Osteoblast (primary cell): Measurements from ENCODE around the gene MYLK. TPM values are rescaled to one million over a fixed set of nuclear protein-coding genes. Genes with fewer than 3 reads are reported as not detected.

Experiments used
- DNase-seq: peaks from one replicate; pipeline ENCODE4 v3.0.0; 2011; ENCODE audit warnings: low spot score, mixed read lengths; ENCODE audit not compliant: insufficient read length; ENCODE audit errors: missing footprints
- H2AFZ ChIP-seq: 2 replicates; pipeline ENCODE4 v1.6.0; 2011; ENCODE audit warnings: mild to moderate bottlenecking, low read length
- H3K27ac ChIP-seq: 2 replicates; pipeline ENCODE4 v1.5.1; 2011; ENCODE audit warnings: mild to moderate bottlenecking, low read depth, low read length, moderate library complexity
- H3K27me3 ChIP-seq: 2 replicates; pipeline ENCODE4 v1.6.0; 2012; ENCODE audit warnings: mild to moderate bottlenecking, control low read depth, inconsistent platforms, low read length, moderate library complexity; ENCODE audit not compliant: insufficient read depth
- H3K36me3 ChIP-seq: 2 replicates; pipeline ENCODE4 v1.5.1; 2011; ENCODE audit warnings: mild to moderate bottlenecking, low read length, control low read depth, moderate library complexity; ENCODE audit not compliant: insufficient read depth
- H3K4me1 ChIP-seq: 2 replicates; pipeline ENCODE4 v1.5.1; 2011; ENCODE audit warnings: mild to moderate bottlenecking, low read length, control low read depth, moderate library complexity; ENCODE audit not compliant: insufficient read depth
- H3K4me2 ChIP-seq: 2 replicates; pipeline ENCODE4 v1.6.0; 2011; ENCODE audit warnings: mild to moderate bottlenecking, low read length; ENCODE audit not compliant: insufficient read depth
- H3K4me3 ChIP-seq: fragments of 200-600 bp; sonication (generic); 3 replicates; pipeline ENCODE4 v1.5.1; 2012; ENCODE audit warnings: mild to moderate bottlenecking, low read length, inconsistent platforms; ENCODE audit not compliant: insufficient read depth
- H3K79me2 ChIP-seq: 2 replicates; pipeline ENCODE4 v1.6.0; 2012; ENCODE audit warnings: mild to moderate bottlenecking, low read length, control low read depth, inconsistent platforms; ENCODE audit not compliant: insufficient read depth
- H3K9me3 ChIP-seq: 2 replicates; pipeline ENCODE4 v1.5.1; 2011; ENCODE audit warnings: low read depth, low read length, control low read depth
- H4K20me1 ChIP-seq: 2 replicates; pipeline ENCODE4 v1.6.0; 2012; ENCODE audit warnings: mild to moderate bottlenecking, low read length, control low read depth; ENCODE audit not compliant: insufficient read depth
- total RNA-seq: library from RNA; depleted of rRNA; stranded (reverse); fragments of >200 nt; gene quantifications from 2 replicates; pipeline ENCODE4 v1.2.3, GENCODE V29; 2012
- TF ChIP-seq, protein P1 (sequence below): IDR thresholded peaks from 2 replicates; pipeline ENCODE4 v1.5.1; 2011; ENCODE audit warnings: mild to moderate bottlenecking, low read depth, low read length, moderate library complexity; ENCODE audit errors: extremely low read depth

Gene MYLK
- total RNA-seq, 1 donor, result 268 TPM

DNA sequence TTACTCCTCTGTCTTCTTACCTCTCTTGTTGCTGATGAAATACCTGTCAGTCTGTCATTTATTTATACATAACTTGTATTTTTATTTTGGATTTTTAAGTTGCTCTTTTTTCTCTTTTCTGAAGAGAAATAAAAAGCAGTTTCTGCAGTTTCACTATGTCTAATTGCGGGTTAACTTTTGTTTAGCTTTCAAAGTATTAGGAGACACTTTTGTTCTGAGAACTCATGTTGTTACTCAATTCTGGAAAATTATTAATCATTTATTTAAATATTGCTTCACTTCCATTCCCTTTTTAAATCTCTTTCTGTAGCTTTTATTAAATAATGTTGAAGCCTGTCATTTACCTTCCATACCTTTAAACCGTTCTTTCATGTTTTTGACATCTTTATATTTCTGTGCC lies 29.2 kb downstream of the MYLK start:
- Histone ChIP-seq H3K4me3 (no peak overlapping the region), H3K27me3 (no peaks in the 10 kb centered on the region), H2AFZ (no peak overlapping the region), H3K9me3 (no peaks in the 10 kb centered on the region), H3K27ac (no peak overlapping the region), H3K79me2 (peaks cover 59% of the 10 kb centered on the region), H3K36me3 (peaks cover 11% of the 10 kb centered on the region), H4K20me1 (peaks cover 2% of the 10 kb centered on the region), H3K4me2 (no peak overlapping the region), H3K4me1 (peaks cover 27% of the 10 kb centered on the region)
- no peak for DNase-seq
- TF ChIP-seq, protein P1, sequence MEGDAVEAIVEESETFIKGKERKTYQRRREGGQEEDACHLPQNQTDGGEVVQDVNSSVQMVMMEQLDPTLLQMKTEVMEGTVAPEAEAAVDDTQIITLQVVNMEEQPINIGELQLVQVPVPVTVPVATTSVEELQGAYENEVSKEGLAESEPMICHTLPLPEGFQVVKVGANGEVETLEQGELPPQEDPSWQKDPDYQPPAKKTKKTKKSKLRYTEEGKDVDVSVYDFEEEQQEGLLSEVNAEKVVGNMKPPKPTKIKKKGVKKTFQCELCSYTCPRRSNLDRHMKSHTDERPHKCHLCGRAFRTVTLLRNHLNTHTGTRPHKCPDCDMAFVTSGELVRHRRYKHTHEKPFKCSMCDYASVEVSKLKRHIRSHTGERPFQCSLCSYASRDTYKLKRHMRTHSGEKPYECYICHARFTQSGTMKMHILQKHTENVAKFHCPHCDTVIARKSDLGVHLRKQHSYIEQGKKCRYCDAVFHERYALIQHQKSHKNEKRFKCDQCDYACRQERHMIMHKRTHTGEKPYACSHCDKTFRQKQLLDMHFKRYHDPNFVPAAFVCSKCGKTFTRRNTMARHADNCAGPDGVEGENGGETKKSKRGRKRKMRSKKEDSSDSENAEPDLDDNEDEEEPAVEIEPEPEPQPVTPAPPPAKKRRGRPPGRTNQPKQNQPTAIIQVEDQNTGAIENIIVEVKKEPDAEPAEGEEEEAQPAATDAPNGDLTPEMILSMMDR, result no peak

DNA sequence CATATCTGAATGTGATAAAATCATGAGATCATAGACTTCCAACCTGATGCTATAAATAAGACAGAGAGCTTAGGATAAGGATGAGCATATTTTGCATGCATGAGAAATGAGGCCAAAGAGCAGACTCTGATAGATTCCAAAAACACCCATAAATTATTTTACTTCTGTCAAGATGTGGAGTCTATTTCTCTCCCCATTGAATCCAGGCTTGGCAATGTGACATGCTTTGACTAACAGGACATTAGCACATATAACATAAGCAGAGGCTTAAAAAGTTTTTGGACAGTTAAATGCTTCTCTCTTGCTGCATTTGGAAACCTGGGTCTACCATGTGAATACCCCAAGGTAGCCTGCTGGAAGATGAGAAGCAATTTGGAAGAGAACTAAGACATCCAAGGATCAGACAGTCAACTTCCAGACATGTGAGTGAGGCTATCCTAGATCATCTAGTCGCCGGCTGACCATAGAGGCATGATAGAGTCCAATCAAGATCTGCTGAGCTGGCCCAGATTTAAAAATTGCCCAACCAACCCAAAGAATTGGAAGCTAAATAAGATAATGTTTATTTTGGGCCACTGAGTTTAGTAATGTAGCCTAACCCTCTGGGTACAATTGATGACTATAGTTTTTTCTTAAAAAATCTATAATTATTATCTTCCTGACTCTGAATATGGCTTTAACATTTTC lies 30.3 kb downstream of the MYLK start:
- DNase-seq, result no peak
- no peak overlapping the region for H3K4me3 ChIP-seq
- H3K4me2 ChIP-seq, result no peak overlapping the region
- H2AFZ ChIP-seq, result no peak overlapping the region
- H3K4me1 ChIP-seq, result peaks cover 19% of the 10 kb centered on the region
- H3K27me3 ChIP-seq, result no peaks in the 10 kb centered on the region
- H3K36me3 ChIP-seq, result peaks cover 11% of the 10 kb centered on the region
- TF ChIP-seq, protein P1, result no peak
- peaks cover 2% of the 10 kb centered on the region for H4K20me1 ChIP-seq
- H3K9me3 ChIP-seq, result no peaks in the 10 kb centered on the region
- peaks cover 49% of the 10 kb centered on the region for H3K79me2 ChIP-seq
- no peak overlapping the region for H3K27ac ChIP-seq

DNA sequence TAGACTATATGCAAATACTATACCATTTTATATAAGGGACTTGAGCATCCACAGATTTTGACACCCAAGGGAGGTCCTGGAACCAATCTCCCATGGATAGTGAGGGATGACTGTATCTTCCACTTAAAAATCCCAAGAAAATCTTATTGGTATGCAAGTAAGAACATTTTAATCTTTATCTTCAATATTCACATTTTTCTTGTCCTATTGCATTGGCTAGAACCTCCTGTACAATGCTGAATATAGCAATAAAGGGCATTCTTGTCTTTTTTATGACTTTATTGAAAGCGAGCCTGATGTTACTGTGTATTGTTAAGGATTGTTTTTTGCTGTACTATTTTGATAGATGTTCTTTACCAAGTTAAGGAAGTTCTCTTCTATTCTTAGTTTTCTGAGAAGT lies 36.9 kb downstream of the MYLK start:
- H3K27me3 ChIP-seq, result no peaks in the 10 kb centered on the region
- no peak overlapping the region for H3K4me3 ChIP-seq
- DNase-seq, result no peak
- H3K27ac ChIP-seq, result no peak overlapping the region
- no peaks in the 10 kb centered on the region for H4K20me1 ChIP-seq
- H3K4me2 ChIP-seq, result no peak overlapping the region
- peaks cover 8% of the 10 kb centered on the region for H3K9me3 ChIP-seq
- no peak overlapping the region for H2AFZ ChIP-seq
- TF ChIP-seq, protein P1, result no peak
- H3K4me1 ChIP-seq, result peaks cover 8% of the 10 kb centered on the region
- no peaks in the 10 kb centered on the region for H3K36me3 ChIP-seq
- peaks cover 43% of the 10 kb centered on the region for H3K79me2 ChIP-seq

DNA sequence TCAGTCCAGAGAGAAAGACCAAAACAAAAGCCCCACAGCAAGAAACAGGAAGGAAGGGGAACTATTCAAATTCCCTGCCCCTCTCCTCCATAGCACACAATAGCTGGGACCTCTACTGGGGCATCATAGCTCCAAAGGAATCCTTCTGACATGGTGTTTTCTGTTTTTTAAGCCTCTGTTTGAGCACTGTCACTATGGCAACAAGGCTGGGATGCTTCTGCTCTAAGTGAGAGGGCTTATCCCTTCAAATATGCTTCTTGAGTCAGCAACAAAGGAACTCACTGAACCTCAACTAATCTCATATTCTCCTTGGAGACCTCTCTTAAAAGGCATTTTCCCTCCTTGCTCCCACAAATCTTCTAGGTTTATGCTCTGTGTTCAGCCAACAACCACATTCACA lies 40.5 kb downstream of the MYLK start:
- Histone ChIP-seq H3K9me3 (peaks cover 8% of the 10 kb centered on the region), H3K4me3 (no peak overlapping the region), H3K79me2 (peaks cover 63% of the 10 kb centered on the region), H3K27me3 (no peaks in the 10 kb centered on the region), H2AFZ (no peak overlapping the region), H3K36me3 (peaks cover 5% of the 10 kb centered on the region), H4K20me1 (no peaks in the 10 kb centered on the region), H3K4me1 (peaks cover 15% of the 10 kb centered on the region), H3K4me2 (no peak overlapping the region), H3K27ac (peak overlapping the region; percentile 84)
- TF ChIP-seq, protein P1, result no peak
- DNase-seq, result no peak
